IMR-90 (cell line): ENCODE data around the gene OGDHL. TPM values are rescaled to one million over a fixed set of nuclear protein-coding genes. Genes with fewer than 3 reads are reported as not detected.

Source experiments
- ATAC-seq: fragments of 200-7000 bp; cut with Tn5 transposase; 2 replicates; pipeline ENCODE4 v1.9.1; 2020; ENCODE audit warnings: low read depth, mild to moderate bottlenecking, moderate library complexity
- BruUV-seq: library from RNA; stranded (reverse); fragments of 400-500 nt; replicated peaks from 2 replicates; lab custom pipeline; 2021; lab: Mats Ljungman, UMichigan
- CTCF ChIA-PET: fragments of 300-600 bp; formaldehyde crosslinking; extraction: SDS; loops from one replicate; lab custom pipeline; 2021; ENCODE audit warnings: antibody characterized with exemption; lab: Yijun Ruan, JAX
- POLR2A ChIA-PET: fragments of 300-600 bp; sonication (Branson Sonifier 250); formaldehyde crosslinking; loops from one replicate; lab custom pipeline; 2022; ENCODE audit warnings: antibody characterized with exemption; ENCODE audit not compliant: unreplicated experiment; lab: Charles Lee
- DNase-seq: peaks from one replicate; pipeline ENCODE4 v3.0.0; 2013
- H2AFZ ChIP-seq: replicated peaks from 2 replicates; pipeline ENCODE3; 2013; ENCODE audit warnings: low read length, mild to moderate bottlenecking; ENCODE audit not compliant: poor library complexity
- H2AK5ac ChIP-seq: 2 replicates; pipeline ENCODE4 v1.6.1; 2013; ENCODE audit warnings: low read depth, low read length, inconsistent platforms
- H2AK9ac ChIP-seq: replicated peaks from 2 replicates; pipeline ENCODE3; 2013; ENCODE audit warnings: mild to moderate bottlenecking, low read depth, low read length, moderate library complexity; ENCODE audit not compliant: poor library complexity
- H2BK120ac ChIP-seq: 2 replicates; pipeline ENCODE4 v1.6.1; 2013; ENCODE audit warnings: low read depth, low read length, inconsistent platforms
- H2BK15ac ChIP-seq: 3 replicates; pipeline ENCODE4 v1.6.1; 2013; ENCODE audit warnings: low read depth, low read length, inconsistent platforms
- H2BK20ac ChIP-seq: 2 replicates; pipeline ENCODE4 v1.6.1; 2013; ENCODE audit warnings: low read depth, mild to moderate bottlenecking, inconsistent platforms, low read length, moderate library complexity
- H2BK5ac ChIP-seq: 2 replicates; pipeline ENCODE4 v1.6.1; 2013; ENCODE audit warnings: mild to moderate bottlenecking, low read depth, low read length, inconsistent platforms; ENCODE audit not compliant: poor library complexity, severe bottlenecking
- H3K14ac ChIP-seq: replicated peaks from 2 replicates; pipeline ENCODE4 v1.6.1; 2013; ENCODE audit warnings: low read depth, low read length, inconsistent platforms
- H3K18ac ChIP-seq: 2 replicates; pipeline ENCODE4 v1.6.1; 2013; ENCODE audit warnings: low read depth, low read length, control low read depth
- H3K23ac ChIP-seq: 2 replicates; pipeline ENCODE4 v1.6.1; 2013; ENCODE audit warnings: low read depth, low read length, inconsistent platforms
- H3K27ac ChIP-seq: 2 replicates; pipeline ENCODE4 v1.5.1; 2013; ENCODE audit warnings: mild to moderate bottlenecking, control low read depth, low read length; ENCODE audit not compliant: insufficient read depth
- H3K27me3 ChIP-seq: 2 replicates; pipeline ENCODE4 v1.6.1; 2013; ENCODE audit warnings: low read length; ENCODE audit not compliant: control insufficient read depth, insufficient read depth
- H3K36me3 ChIP-seq: 2 replicates; pipeline ENCODE4 v1.6.1; 2013; ENCODE audit warnings: low read length, mixed read lengths; ENCODE audit not compliant: control insufficient read depth, insufficient read depth
- H3K4ac ChIP-seq: 2 replicates; pipeline ENCODE4 v1.6.1; 2013; ENCODE audit warnings: low read depth, low read length, inconsistent platforms
- H3K4me1 ChIP-seq: 2 replicates; pipeline ENCODE4 v1.6.1; 2013; ENCODE audit warnings: low read length, mixed read lengths; ENCODE audit not compliant: control insufficient read depth, insufficient read depth
- H3K4me2 ChIP-seq: 2 replicates; pipeline ENCODE4 v1.6.1; 2013; ENCODE audit warnings: low read depth, mild to moderate bottlenecking, control low read depth, low read length, moderate library complexity
- H3K4me3 ChIP-seq: 2 replicates; pipeline ENCODE4 v1.5.1; 2013; ENCODE audit warnings: low read depth, mild to moderate bottlenecking, control low read depth, low read length, moderate library complexity; ENCODE audit not compliant: insufficient read depth
- H3K56ac ChIP-seq: 2 replicates; pipeline ENCODE4 v1.6.1; 2013; ENCODE audit warnings: low read length, inconsistent platforms; ENCODE audit not compliant: insufficient read depth; ENCODE audit errors: extremely low read depth
- H3K79me1 ChIP-seq, 2 experiments: 2 replicates each; pipeline ENCODE4 v1.6.1; 2013; ENCODE audit warnings: low read length in 2 of 2, inconsistent platforms in 1 of 2, low read depth in 1 of 2
- H3K9ac ChIP-seq: 2 replicates; pipeline ENCODE4 v1.6.1; 2013; ENCODE audit warnings: low read depth, low read length, control low read depth
- H3K9me1 ChIP-seq: 2 replicates; pipeline ENCODE4 v1.6.1; 2013; ENCODE audit warnings: low read length, inconsistent platforms; ENCODE audit not compliant: insufficient read depth
- H3K9me3 ChIP-seq: 2 replicates; pipeline ENCODE4 v1.6.1; 2013; ENCODE audit warnings: low read length; ENCODE audit not compliant: control insufficient read depth, insufficient read depth
- H4K20me1 ChIP-seq: 2 replicates; pipeline ENCODE4 v1.6.1; 2013; ENCODE audit warnings: low read length, inconsistent platforms; ENCODE audit not compliant: insufficient read depth
- H4K5ac ChIP-seq: 2 replicates; pipeline ENCODE4 v1.6.1; 2013; ENCODE audit warnings: mild to moderate bottlenecking, low read depth, low read length, control low read depth
- H4K8ac ChIP-seq, 2 experiments: 2 replicates each; pipeline ENCODE4 v1.6.1; 2013; ENCODE audit warnings: low read depth in 2 of 2, low read length in 2 of 2, control low read depth in 1 of 2, inconsistent platforms in 1 of 2
- H4K91ac ChIP-seq: 2 replicates; pipeline ENCODE4 v1.6.1; 2013; ENCODE audit warnings: low read depth, low read length, inconsistent platforms; ENCODE audit not compliant: insufficient read depth
- CHD1 ChIP-seq: IDR thresholded peaks from 2 replicates; pipeline ENCODE4 v1.6.1; 2012; ENCODE audit warnings: low read depth, low read length, improper control_type of control experiment
- FOS ChIP-seq: fragments of 150-350 bp; IDR thresholded peaks from 2 replicates; pipeline ENCODE4 v1.6.1; 2016; ENCODE audit warnings: low read depth, low read length
- MAFK ChIP-seq: IDR thresholded peaks from 2 replicates; pipeline ENCODE4 v1.6.1; 2012; ENCODE audit warnings: low read depth, low read length, improper control_type of control experiment
- MAZ ChIP-seq: IDR thresholded peaks from 2 replicates; pipeline ENCODE4 v1.6.1; 2012; ENCODE audit warnings: low read depth, mild to moderate bottlenecking, low read length, improper control_type of control experiment, moderate library complexity, borderline replicate concordance
- MXI1 ChIP-seq: IDR thresholded peaks from 2 replicates; pipeline ENCODE4 v1.6.1; 2012; ENCODE audit warnings: low read depth, mild to moderate bottlenecking, low read length, moderate library complexity, borderline replicate concordance
- NFE2L2 ChIP-seq: fragments of 150-350 bp; IDR thresholded peaks from 2 replicates; pipeline ENCODE4 v1.6.1; 2016; ENCODE audit warnings: low read depth, mild to moderate bottlenecking, low read length
- POLR2A ChIP-seq: IDR thresholded peaks from 2 replicates; pipeline ENCODE4 v1.6.1; 2012; ENCODE audit warnings: mild to moderate bottlenecking, low read depth, low read length
- RFX5 ChIP-seq: IDR thresholded peaks from 2 replicates; pipeline ENCODE4 v1.8.0; 2012; ENCODE audit warnings: low read depth, mild to moderate bottlenecking, low read length, moderate library complexity
- SMC3 ChIP-seq: fragments of 150-350 bp; IDR thresholded peaks from 2 replicates; pipeline ENCODE4 v1.6.1; 2016; ENCODE audit warnings: low read depth, mild to moderate bottlenecking, antibody characterized with exemption, low read length, moderate library complexity
- WGBS, 2 experiments: methylation state at CpG; one replicate each; pipeline versions ENCODE4 v1.1.5 to v1.1.7; 2013; ENCODE audit warnings: missing lambda C conversion rate in 2 of 2; ENCODE audit not compliant: insufficient read length in 1 of 2; ENCODE audit errors: extremely low coverage in 2 of 2; 5-methylcytosine and 5-hydroxymethylcytosine counted together
- dilution Hi-C: fragments of 300-500 bp; cut with HindIII; formaldehyde crosslinking; loops from one replicate; pipeline ENCODE4 v1.14.3; 2018; ENCODE audit warnings: low sequenced_read_pairs; ENCODE audit not compliant: unreplicated experiment
- in situ Hi-C: fragments of 300-500 bp; cut with MboI; formaldehyde crosslinking; loops from 3 replicates; pipeline ENCODE4 v1.14.3; 2019; ENCODE audit warnings: low sequenced_read_pairs, inconsistent platforms, mixed read lengths
- intact Hi-C: fragments of 100-400 bp; cut with micrococcal nuclease; formaldehyde crosslinking; loops from 2 replicates; pipeline ENCODE4 v1.10.0; 2022
- polyA plus RNA-seq, 3 experiments: library from polyadenylated mRNA; depleted of rRNA; stranded (reverse); fragments of >200 nt; gene quantifications; 2 replicates each; pipeline ENCODE4 v1.2.3, GENCODE V29; 2012; ENCODE audit warnings: low replicate concordance in 1 of 3
- total RNA-seq: library from RNA; depleted of rRNA; stranded (reverse); fragments of >200 nt; gene quantifications from 2 replicates; pipeline ENCODE4 v1.2.3, GENCODE V29; 2012
- TF ChIP-seq, protein P1 (sequence below): fragments of 150-350 bp; IDR thresholded peaks from 2 replicates; pipeline ENCODE4 v1.6.1; 2016; ENCODE audit warnings: low read depth, mild to moderate bottlenecking, low read length, moderate library complexity, borderline replicate concordance
- TF ChIP-seq, protein P2 (sequence below): fragments of 150-350 bp; IDR thresholded peaks from 2 replicates; pipeline ENCODE4 v1.6.1; 2017; ENCODE audit warnings: mild to moderate bottlenecking, antibody characterized with exemption, low read length, low read depth
- TF ChIP-seq, protein P3 (sequence below): conservative IDR thresholded peaks from 2 replicates; pipeline ENCODE4 v1.5.1; 2012; ENCODE audit warnings: mild to moderate bottlenecking, low read depth, low read length, improper control_type of control experiment

OGDHL gene
- total and polyA plus RNA-seq, 2 of the 4 experiments (the other 2 are of a cell fraction): 0.18 to 0.27 TPM

DNA sequence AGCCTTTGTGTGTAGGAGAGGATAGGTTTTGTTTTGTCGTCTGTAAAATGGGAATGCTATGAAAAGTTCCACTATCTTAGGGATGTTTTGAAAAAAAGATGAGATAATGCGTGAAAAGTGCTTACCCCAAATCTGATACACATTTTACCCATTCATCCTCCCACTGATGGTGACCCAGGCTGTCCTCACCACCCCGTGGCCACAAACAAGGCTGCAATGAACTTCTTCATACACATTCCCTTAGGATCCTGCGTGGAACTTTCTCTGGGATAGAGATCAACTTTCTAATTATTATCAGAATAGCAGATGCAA, 399 bp upstream of the OGDHL start:
- Histone ChIP-seq H3K9me3 (no peaks in the 10 kb centered on the region), H3K4ac (no peak overlapping the region), H2AK9ac (no peak overlapping the region), H3K4me1 (no peaks in the 10 kb centered on the region), H3K27ac (no peak overlapping the region), H2BK5ac (no peak overlapping the region), H2AFZ (peak overlapping the region; percentile 90), H3K9ac (no peak overlapping the region), H4K91ac (no peak overlapping the region), H3K14ac (no peak overlapping the region), H4K5ac (no peak overlapping the region), H3K4me3 (no peak overlapping the region), H3K56ac (no peak overlapping the region), H3K27me3 (peaks cover 11% of the 10 kb centered on the region), H3K36me3 (no peaks in the 10 kb centered on the region), H3K23ac (no peak overlapping the region), H4K20me1 (no peaks in the 10 kb centered on the region), H3K4me2 (no peak overlapping the region), H4K8ac (no peak overlapping the region), H2BK15ac (no peak overlapping the region), H3K79me1 (no peaks in the 10 kb centered on the region), H3K9me1 (peaks cover 4% of the 10 kb centered on the region; the same call in 1 of the 2 replicates), H2BK120ac (no peak overlapping the region), H2AK5ac (no peak overlapping the region), H3K18ac (no peak overlapping the region), H2BK20ac (no peak overlapping the region)
- intact Hi-C loops: loop anchor here (5.0 kb wide), 2 partner anchors 155 to 170 kb away; no protein-coding TSS in a partner anchor
- in situ Hi-C loops: no loop called here
- no peak for TF ChIP-seq NFE2L2
- TF ChIP-seq SMC3: no peak
- no peak for TF ChIP-seq MAZ
- TF ChIP-seq, protein P1, sequence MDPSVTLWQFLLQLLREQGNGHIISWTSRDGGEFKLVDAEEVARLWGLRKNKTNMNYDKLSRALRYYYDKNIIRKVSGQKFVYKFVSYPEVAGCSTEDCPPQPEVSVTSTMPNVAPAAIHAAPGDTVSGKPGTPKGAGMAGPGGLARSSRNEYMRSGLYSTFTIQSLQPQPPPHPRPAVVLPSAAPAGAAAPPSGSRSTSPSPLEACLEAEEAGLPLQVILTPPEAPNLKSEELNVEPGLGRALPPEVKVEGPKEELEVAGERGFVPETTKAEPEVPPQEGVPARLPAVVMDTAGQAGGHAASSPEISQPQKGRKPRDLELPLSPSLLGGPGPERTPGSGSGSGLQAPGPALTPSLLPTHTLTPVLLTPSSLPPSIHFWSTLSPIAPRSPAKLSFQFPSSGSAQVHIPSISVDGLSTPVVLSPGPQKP: no peak
- TF ChIP-seq CHD1: no peak
- no peak for TF ChIP-seq POLR2A
- TF ChIP-seq MAFK: no peak
- TF ChIP-seq, protein P2, sequence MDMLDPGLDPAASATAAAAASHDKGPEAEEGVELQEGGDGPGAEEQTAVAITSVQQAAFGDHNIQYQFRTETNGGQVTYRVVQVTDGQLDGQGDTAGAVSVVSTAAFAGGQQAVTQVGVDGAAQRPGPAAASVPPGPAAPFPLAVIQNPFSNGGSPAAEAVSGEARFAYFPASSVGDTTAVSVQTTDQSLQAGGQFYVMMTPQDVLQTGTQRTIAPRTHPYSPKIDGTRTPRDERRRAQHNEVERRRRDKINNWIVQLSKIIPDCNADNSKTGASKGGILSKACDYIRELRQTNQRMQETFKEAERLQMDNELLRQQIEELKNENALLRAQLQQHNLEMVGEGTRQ: no peak
- TF ChIP-seq, protein P3, sequence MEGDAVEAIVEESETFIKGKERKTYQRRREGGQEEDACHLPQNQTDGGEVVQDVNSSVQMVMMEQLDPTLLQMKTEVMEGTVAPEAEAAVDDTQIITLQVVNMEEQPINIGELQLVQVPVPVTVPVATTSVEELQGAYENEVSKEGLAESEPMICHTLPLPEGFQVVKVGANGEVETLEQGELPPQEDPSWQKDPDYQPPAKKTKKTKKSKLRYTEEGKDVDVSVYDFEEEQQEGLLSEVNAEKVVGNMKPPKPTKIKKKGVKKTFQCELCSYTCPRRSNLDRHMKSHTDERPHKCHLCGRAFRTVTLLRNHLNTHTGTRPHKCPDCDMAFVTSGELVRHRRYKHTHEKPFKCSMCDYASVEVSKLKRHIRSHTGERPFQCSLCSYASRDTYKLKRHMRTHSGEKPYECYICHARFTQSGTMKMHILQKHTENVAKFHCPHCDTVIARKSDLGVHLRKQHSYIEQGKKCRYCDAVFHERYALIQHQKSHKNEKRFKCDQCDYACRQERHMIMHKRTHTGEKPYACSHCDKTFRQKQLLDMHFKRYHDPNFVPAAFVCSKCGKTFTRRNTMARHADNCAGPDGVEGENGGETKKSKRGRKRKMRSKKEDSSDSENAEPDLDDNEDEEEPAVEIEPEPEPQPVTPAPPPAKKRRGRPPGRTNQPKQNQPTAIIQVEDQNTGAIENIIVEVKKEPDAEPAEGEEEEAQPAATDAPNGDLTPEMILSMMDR: no peak
- TF ChIP-seq FOS: no peak
- no peak for TF ChIP-seq MXI1
- TF ChIP-seq RFX5: no peak
- no TSS peak for BruUV-seq
- CTCF ChIA-PET: no interaction called here
- dilution Hi-C loops: no loop called here
- no peak for DNase-seq
- ATAC-seq: no peak
- POLR2A ChIA-PET: no interaction called here
- no CpG with 5 or more reads among the region's 4 CpGs for WGBS, 2 experiments
